Karpas-422 (cell line): ENCODE data around the gene PLXNA4. TPM values are rescaled to one million over a fixed set of nuclear protein-coding genes. Genes with fewer than 3 reads are reported as not detected.
"Not testable (repeated sequence)": the region's sequence is repeated elsewhere in the genome, so short reads cannot be mapped to it uniquely, and the experiment has no call there.

Source experiments
- DNase-seq: peaks from one replicate; pipeline ENCODE4 v3.0.0-alpha.2; 2015
- H2AFZ ChIP-seq: fragments of 200-600 bp; sonication (generic); 2 replicates; pipeline ENCODE4 v1.6.1; 2014; ENCODE audit warnings: antibody characterized with exemption, low read length, mixed read lengths
- H3K27ac ChIP-seq: fragments of 200-600 bp; sonication (generic); 2 replicates; pipeline ENCODE4 v1.5.1; 2014; ENCODE audit warnings: mild to moderate bottlenecking, low read length, moderate library complexity
- H3K27me3 ChIP-seq: fragments of 200-600 bp; sonication (generic); 2 replicates; pipeline ENCODE4 v1.6.1; 2014; ENCODE audit warnings: low read length, mixed read lengths
- H3K36me3 ChIP-seq: fragments of 200-600 bp; sonication (generic); 2 replicates; pipeline ENCODE4 v1.6.1; 2014; ENCODE audit warnings: low read length, mixed read lengths; ENCODE audit not compliant: insufficient read depth
- H3K4me1 ChIP-seq: fragments of 200-600 bp; sonication (generic); 2 replicates; pipeline ENCODE4 v1.6.1; 2014; ENCODE audit warnings: mild to moderate bottlenecking, low read length, mixed read lengths
- H3K4me2 ChIP-seq: fragments of 200-600 bp; sonication (generic); 2 replicates; pipeline ENCODE4 v1.6.1; 2014; ENCODE audit warnings: low read length, low read depth, mild to moderate bottlenecking; ENCODE audit not compliant: poor library complexity, severe bottlenecking
- H3K4me3 ChIP-seq: fragments of 200-600 bp; sonication (generic); 2 replicates; pipeline ENCODE4 v1.5.1; 2014; ENCODE audit warnings: mild to moderate bottlenecking, antibody characterized with exemption, low read length, mixed read lengths
- H3K79me2 ChIP-seq: fragments of 200-600 bp; sonication (generic); 2 replicates; pipeline ENCODE4 v1.6.1; 2014; ENCODE audit warnings: mild to moderate bottlenecking, low read length, mixed read lengths
- H3K9ac ChIP-seq: fragments of 200-600 bp; sonication (generic); 2 replicates; pipeline ENCODE4 v1.6.0; 2014; ENCODE audit warnings: low read length
- H3K9me2 ChIP-seq: fragments of 200-600 bp; sonication (generic), shearing (Covaris generic); replicated peaks from 2 replicates; pipeline ENCODE4 v1.6.0; 2014; ENCODE audit warnings: mild to moderate bottlenecking, low read length, moderate library complexity; ENCODE audit not compliant: insufficient read depth
- H3K9me3 ChIP-seq: fragments of 300-700, 200-600 bp; sonication (generic); 2 replicates; pipeline ENCODE4 v1.6.1; 2014; ENCODE audit warnings: low read length, mixed read lengths
- H4K20me1 ChIP-seq: fragments of 200-600 bp; sonication (generic); 2 replicates; pipeline ENCODE4 v1.6.1; 2014; ENCODE audit warnings: mild to moderate bottlenecking, antibody characterized with exemption, low read length, low read depth; ENCODE audit not compliant: insufficient read depth
- total RNA-seq: library from RNA; depleted of rRNA; stranded (reverse); fragments of >200 nt; shearing (Covaris generic); gene quantifications from 2 replicates; pipeline ENCODE4 v1.2.3, GENCODE V29; 2014; ENCODE audit warnings: low replicate concordance

Gene PLXNA4
- total RNA-seq, 1 experiment from 2014 or later = 0.48 TPM

GRCh38 chr7:132596588-132596987 lies 20.3 kb upstream of the PLXNA4 start:
- H3K36me3 ChIP-seq = no peaks in the 10 kb centered on the region
- no peak overlapping the region for H3K9ac ChIP-seq
- no peak overlapping the region for H3K27ac ChIP-seq
- H3K79me2 ChIP-seq = no peaks in the 10 kb centered on the region
- no peak overlapping the region for H2AFZ ChIP-seq
- H3K9me3 ChIP-seq = no peaks in the 10 kb centered on the region
- H3K9me2 ChIP-seq = no peaks in the 10 kb centered on the region
- H3K27me3 ChIP-seq = no peaks in the 10 kb centered on the region
- no peak for DNase-seq
- H3K4me2 ChIP-seq = no peak overlapping the region
- no peak overlapping the region for H3K4me3 ChIP-seq
- no peaks in the 10 kb centered on the region for H3K4me1 ChIP-seq
- no peaks in the 10 kb centered on the region for H4K20me1 ChIP-seq

GRCh38 chr7:132594741-132595140 lies 18.5 kb upstream of the PLXNA4 start:
- not testable (repeated sequence) for H4K20me1 ChIP-seq, H3K9me2 ChIP-seq, H3K4me3 ChIP-seq, H3K9me3 ChIP-seq, H3K27ac ChIP-seq, H3K36me3 ChIP-seq, DNase-seq, H3K4me1 ChIP-seq, H3K9ac ChIP-seq, H3K79me2 ChIP-seq, H3K4me2 ChIP-seq, H2AFZ ChIP-seq, H3K27me3 ChIP-seq

- Histone ChIP-seq H3K36me3 (no peaks in the 10 kb centered on the region), H3K4me1 (no peaks in the 10 kb centered on the region), H3K9me2 (no peaks in the 10 kb centered on the region), H3K79me2 (no peaks in the 10 kb centered on the region), H3K27me3 (no peaks in the 10 kb centered on the region), H3K4me2 (no peak overlapping the region), H3K9ac (no peak overlapping the region), H3K27ac (no peak overlapping the region), H4K20me1 (no peaks in the 10 kb centered on the region), H3K4me3 (no peak overlapping the region), H2AFZ (no peak overlapping the region), H3K9me3 (no peaks in the 10 kb centered on the region)
- no peak for DNase-seq
Measured at GRCh38 chr7:132592936-132593335, 16.7 kb upstream of the PLXNA4 start.

- Histone ChIP-seq H3K27ac (no peak overlapping the region), H3K4me2 (no peak overlapping the region), H3K79me2 (no peaks in the 10 kb centered on the region), H3K36me3 (no peaks in the 10 kb centered on the region), H3K9ac (no peak overlapping the region), H3K4me1 (no peaks in the 10 kb centered on the region), H4K20me1 (no peaks in the 10 kb centered on the region), H3K9me3 (no peaks in the 10 kb centered on the region), H3K27me3 (no peaks in the 10 kb centered on the region), H3K9me2 (no peaks in the 10 kb centered on the region), H3K4me3 (no peak overlapping the region), H2AFZ (no peak overlapping the region)
- no peak for DNase-seq
Measured at GRCh38 chr7:132592231-132592920, 16.1 kb upstream of the PLXNA4 start.

GRCh38 chr7:132590162-132590561 lies 13.9 kb upstream of the PLXNA4 start:
- no peaks in the 10 kb centered on the region for H3K79me2 ChIP-seq
- H3K4me1 ChIP-seq = no peaks in the 10 kb centered on the region
- no peak overlapping the region for H3K4me2 ChIP-seq
- no peak overlapping the region for H3K4me3 ChIP-seq
- H2AFZ ChIP-seq = no peak overlapping the region
- H3K27me3 ChIP-seq = no peaks in the 10 kb centered on the region
- H3K27ac ChIP-seq = no peak overlapping the region
- H3K9ac ChIP-seq = no peak overlapping the region
- DNase-seq = no peak
- no peaks in the 10 kb centered on the region for H3K9me3 ChIP-seq
- no peaks in the 10 kb centered on the region for H3K36me3 ChIP-seq
- H3K9me2 ChIP-seq = no peaks in the 10 kb centered on the region
- H4K20me1 ChIP-seq = no peaks in the 10 kb centered on the region

GRCh38 chr7:132588596-132588995 lies 12.3 kb upstream of the PLXNA4 start:
- Histone ChIP-seq H3K36me3 (no peaks in the 10 kb centered on the region), H3K4me2 (no peak overlapping the region), H2AFZ (no peak overlapping the region), H3K4me1 (no peaks in the 10 kb centered on the region), H3K27ac (no peak overlapping the region), H3K9ac (no peak overlapping the region), H4K20me1 (no peaks in the 10 kb centered on the region), H3K79me2 (no peaks in the 10 kb centered on the region), H3K9me2 (no peaks in the 10 kb centered on the region), H3K27me3 (no peaks in the 10 kb centered on the region), H3K9me3 (no peaks in the 10 kb centered on the region), H3K4me3 (no peak overlapping the region)
- no peak for DNase-seq

GRCh38 chr7:132584796-132585494 lies 8.7 kb upstream of the PLXNA4 start:
- Histone ChIP-seq H2AFZ (no peak overlapping the region), H3K27me3 (no peaks in the 10 kb centered on the region), H3K36me3 (no peaks in the 10 kb centered on the region), H3K4me2 (no peak overlapping the region), H4K20me1 (no peaks in the 10 kb centered on the region), H3K9me2 (no peaks in the 10 kb centered on the region), H3K79me2 (no peaks in the 10 kb centered on the region), H3K27ac (no peak overlapping the region), H3K9me3 (no peaks in the 10 kb centered on the region), H3K9ac (no peak overlapping the region), H3K4me1 (no peaks in the 10 kb centered on the region), H3K4me3 (no peak overlapping the region)
- no peak for DNase-seq

- Histone ChIP-seq H3K9me2 (no peaks in the 10 kb centered on the region), H3K4me3 (no peak overlapping the region), H3K9me3 (no peaks in the 10 kb centered on the region), H4K20me1 (no peaks in the 10 kb centered on the region), H3K27me3 (no peaks in the 10 kb centered on the region), H3K9ac (no peak overlapping the region), H3K27ac (no peak overlapping the region), H3K4me1 (no peaks in the 10 kb centered on the region), H3K36me3 (no peaks in the 10 kb centered on the region), H2AFZ (no peak overlapping the region), H3K79me2 (no peaks in the 10 kb centered on the region), H3K4me2 (no peak overlapping the region)
- DNase-seq = no peak
Measured at GRCh38 chr7:132581431-132581830, 5.2 kb upstream of the PLXNA4 start.
